ENCODE results near the gene GATAD2A. TPM values are rescaled to one million over a fixed set of nuclear protein-coding genes. Genes with fewer than 3 reads are reported as not detected.

GATAD2A gene
- total and polyA plus RNA-seq, 7 donors: 18.5 to 138 (median 30.2) TPM

- TF ChIP-seq EP300 (IDR thresholded peaks at IDR 0.05): no peak
- no peak for TF ChIP-seq CTCF (IDR thresholded peaks at IDR 0.05)
- TF ChIP-seq POLR2A (IDR thresholded peaks at IDR 0.05): no peak
- TF ChIP-seq POLR2AphosphoS5 (IDR thresholded peaks at IDR 0.05): no peak
- Histone ChIP-seq H3K36me3 (no peaks in the 10 kb centered on the region), H3K27me3 (peaks cover 42 to 61% (median 60%) of the 10 kb centered on the region in 3 donors), H3K4me1 (peaks cover 0 to 40% (median 36%) of the 10 kb centered on the region in 4 donors), H3K9me3 (no peaks in the 10 kb centered on the region), H3K4me3 (peak within 1 kb of the TSS in 3 of 4 donors; percentile 1 to 37 (median 32)), H3K27ac (no peak within 1 kb of the TSS)
- 3 to 5% methylated on average over 56 of the region's 56 CpGs for WGBS, 2 donors
- peak; percentile 68 for DNase-seq
- intact Hi-C loops (cut with DNase I): no loop called here
Observed at GRCh38 chr19:19538061-19538784, 132.7 kb downstream of the GATAD2A start, which contains the start of gene CILP2. CILP2 (plus strand) TSS chr19:19538265; CDS start chr19:19538350, 85 bp downstream.

GRCh38 chr19:19538785-19539166 is 133.3 kb downstream of the GATAD2A start:
- peak; percentile 65 for DNase-seq
- Histone ChIP-seq H3K4me3 (no peak overlapping the region), H3K9me3 (no peaks in the 10 kb centered on the region), H3K27me3 (peaks cover 42 to 67% (median 66%) of the 10 kb centered on the region in 3 donors), H3K36me3 (no peaks in the 10 kb centered on the region), H3K27ac (no peak overlapping the region), H3K4me1 (peaks cover 0 to 40% (median 36%) of the 10 kb centered on the region in 4 donors)
- WGBS, 2 donors: 26 to 35% methylated on average over 7 of the region's 7 CpGs
- TF ChIP-seq POLR2A (IDR thresholded peaks at IDR 0.05) (no peak), POLR2AphosphoS5 (IDR thresholded peaks at IDR 0.05) (no peak), CTCF (IDR thresholded peaks at IDR 0.05) (no peak), EP300 (IDR thresholded peaks at IDR 0.05) (no peak)
- intact Hi-C loops (cut with DNase I): no loop called here

- peaks cover 47 to 76% (median 75%) of the 10 kb centered on the region in 3 donors for H3K27me3 ChIP-seq
- no peak overlapping the region for H3K27ac ChIP-seq
- intact Hi-C loops (cut with DNase I): no loop called here
- peak; percentile 64 for DNase-seq
- no peak for TF ChIP-seq CTCF (IDR thresholded peaks at IDR 0.05)
- no peak for TF ChIP-seq POLR2A (IDR thresholded peaks at IDR 0.05)
- no peak for TF ChIP-seq POLR2AphosphoS5 (IDR thresholded peaks at IDR 0.05)
- no peak for TF ChIP-seq EP300 (IDR thresholded peaks at IDR 0.05)
- WGBS, 2 donors: 31 to 41% methylated on average over 19 of the region's 19 CpGs
- H3K9me3 ChIP-seq: no peaks in the 10 kb centered on the region
- H3K4me1 ChIP-seq: peaks cover 0 to 40% (median 36%) of the 10 kb centered on the region in 4 donors
- H3K36me3 ChIP-seq: no peaks in the 10 kb centered on the region
- H3K4me3 ChIP-seq: no peak overlapping the region
Observed at GRCh38 chr19:19539698-19540063, 134.2 kb downstream of the GATAD2A start.

- H3K4me3 ChIP-seq: peak overlapping the region in 1 of 4 donors; percentile 11
- H3K27ac ChIP-seq: no peak overlapping the region
- peaks cover 0 to 40% (median 36%) of the 10 kb centered on the region in 4 donors for H3K4me1 ChIP-seq
- no peaks in the 10 kb centered on the region for H3K36me3 ChIP-seq
- intact Hi-C loops (cut with DNase I): no loop called here
- H3K9me3 ChIP-seq: no peaks in the 10 kb centered on the region
- TF ChIP-seq EP300 (IDR thresholded peaks at IDR 0.05) (no peak), CTCF (IDR thresholded peaks at IDR 0.05) (no peak), POLR2AphosphoS5 (IDR thresholded peaks at IDR 0.05) (no peak), POLR2A (IDR thresholded peaks at IDR 0.05) (no peak)
- no peak for DNase-seq
- WGBS, 2 donors: 13 to 39% methylated on average over 74 of the region's 74 CpGs
- peaks cover 47 to 80% (median 80%) of the 10 kb centered on the region in 3 donors for H3K27me3 ChIP-seq
Observed at GRCh38 chr19:19540064-19540714, 134.7 kb downstream of the GATAD2A start.

All from sigmoid colon (tissue), 7 donors.